Measurements from ENCODE around the gene TMUB2.
"Not testable (repeated sequence)": the region's sequence is repeated elsewhere in the genome, so short reads cannot be mapped to it uniquely, and the experiment has no call there.

Gene TMUB2

DNA sequence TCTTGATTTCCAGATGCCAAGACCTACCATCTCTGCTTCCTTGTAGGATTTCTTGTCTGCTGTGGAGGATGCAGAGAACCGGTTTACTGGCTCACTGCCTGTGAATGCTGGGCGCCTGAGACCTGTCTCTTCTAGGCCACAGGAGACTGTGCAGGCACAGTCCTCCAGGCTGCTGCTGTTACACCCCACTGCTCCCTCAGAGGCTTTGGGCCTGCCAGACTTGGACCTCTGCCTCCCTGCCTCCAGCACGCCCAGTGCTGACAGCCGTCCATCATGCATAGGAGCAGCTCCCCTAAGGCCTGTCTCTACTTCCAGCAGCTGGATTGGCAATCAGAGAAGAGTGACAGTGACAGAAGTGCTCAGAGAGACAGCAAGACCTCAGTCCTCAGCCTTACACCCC, 39.0 kb upstream of the TMUB2 start:
- no peak for DNase-seq (ENCODE audit: extremely low read depth, insufficient read length)
- H3K36me3 ChIP-seq (ENCODE audit: control insufficient read depth, insufficient read depth, low read length): peaks cover 11% of the 10 kb centered on the region

DNA sequence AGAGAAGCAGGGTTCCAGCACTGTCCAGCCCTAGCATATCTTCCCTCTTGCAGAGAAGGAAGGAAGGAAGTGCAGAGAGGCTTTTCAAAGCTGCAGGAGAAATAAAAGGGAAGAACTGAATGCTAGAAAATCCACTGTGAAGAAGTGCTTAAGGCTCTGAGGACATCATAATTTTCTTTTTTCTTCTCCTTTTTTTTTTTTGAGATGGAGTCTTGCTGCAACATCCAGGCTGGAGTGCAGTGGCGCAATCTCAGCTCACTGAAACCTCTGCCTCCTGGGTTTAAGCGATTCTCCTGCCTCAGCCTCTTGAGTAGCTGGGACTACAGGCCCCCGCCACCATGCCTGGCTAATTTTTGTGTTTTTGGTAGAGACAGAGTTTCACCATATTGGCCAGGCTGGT, 37.7 kb upstream of the TMUB2 start:
- H3K27me3 ChIP-seq (replicated peaks; ENCODE audit: control insufficient read depth, insufficient read depth, low read length); H3K4me3 ChIP-seq (replicated peaks; ENCODE audit: low read depth, low read length); DNase-seq (ENCODE audit: extremely low read depth, insufficient read length): not testable (repeated sequence)
- peaks cover 11% of the 10 kb centered on the region for H3K36me3 ChIP-seq (ENCODE audit: control insufficient read depth, insufficient read depth, low read length)

More for the DNA sequence above, 39.0 kb upstream of the TMUB2 start:
- Histone ChIP-seq H3K27me3 (replicated peaks; ENCODE audit: control insufficient read depth, insufficient read depth, low read length) (no peaks in the 10 kb centered on the region), H3K4me3 (replicated peaks; ENCODE audit: low read depth, low read length) (no peak overlapping the region)
- TF ChIP-seq CTCF (IDR thresholded peaks at IDR 0.05; ENCODE audit: insufficient read depth, low read length, poor library complexity, severe bottlenecking): no peak

DNA sequence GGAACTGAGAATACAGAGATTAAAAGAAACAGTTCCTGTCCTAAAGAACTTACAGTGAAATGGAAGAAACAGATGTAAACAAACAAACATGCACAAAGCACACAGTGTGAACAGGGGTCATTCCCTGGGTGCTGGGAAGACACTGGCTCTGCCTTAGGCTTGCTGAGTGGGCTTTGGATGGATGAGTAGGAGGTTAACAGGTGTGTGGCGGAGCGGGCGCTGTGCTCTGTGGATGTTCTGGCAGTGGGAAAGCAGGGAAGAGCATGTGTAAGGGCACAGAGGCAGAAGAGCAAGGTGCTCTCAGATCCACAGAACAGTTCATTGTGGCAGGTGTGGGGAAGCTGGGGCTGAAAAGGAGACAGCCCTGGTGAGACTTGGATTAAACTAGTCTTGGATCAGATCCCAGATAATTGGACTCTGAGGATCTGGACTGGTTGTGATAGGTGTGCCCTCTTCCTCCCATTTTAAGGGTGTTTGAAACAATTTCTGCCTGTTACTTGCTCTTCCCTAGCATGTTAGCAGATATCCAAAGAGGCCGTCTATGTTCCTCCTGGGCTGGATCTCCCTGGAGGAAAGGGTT, 36.9 kb upstream of the TMUB2 start:
- Histone ChIP-seq H3K36me3 (ENCODE audit: control insufficient read depth, insufficient read depth, low read length) (peaks cover 15% of the 10 kb centered on the region), H3K27me3 (replicated peaks; ENCODE audit: control insufficient read depth, insufficient read depth, low read length) (no peaks in the 10 kb centered on the region), H3K4me3 (replicated peaks; ENCODE audit: low read depth, low read length) (no peak overlapping the region)
- DNase-seq (ENCODE audit: extremely low read depth, insufficient read length): no peak
- no peak for TF ChIP-seq CTCF (IDR thresholded peaks at IDR 0.05; ENCODE audit: insufficient read depth, low read length, poor library complexity, severe bottlenecking)

DNA sequence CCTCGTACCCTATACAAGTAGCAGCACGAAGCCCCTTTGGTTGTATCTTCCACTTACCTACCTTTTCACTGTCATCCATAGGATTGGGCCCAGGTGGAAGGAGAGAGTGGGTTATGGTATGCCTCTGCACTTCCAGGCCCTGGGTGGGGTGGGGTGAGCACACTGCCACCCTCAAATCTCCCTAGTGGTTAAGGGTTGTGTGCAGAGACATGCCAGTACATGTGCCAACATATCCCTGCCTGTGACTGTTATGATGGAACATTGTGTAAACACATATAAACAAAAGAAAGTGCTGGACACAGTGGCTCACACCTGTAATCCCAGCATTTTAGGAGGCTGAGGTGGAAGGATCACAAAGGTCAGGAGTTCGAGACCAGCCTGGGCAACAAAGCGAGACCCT, 33.9 kb upstream of the TMUB2 start:
- no peaks in the 10 kb centered on the region for H3K27me3 ChIP-seq (replicated peaks; ENCODE audit: control insufficient read depth, insufficient read depth, low read length)
- peaks cover 23% of the 10 kb centered on the region for H3K36me3 ChIP-seq (ENCODE audit: control insufficient read depth, insufficient read depth, low read length)
- H3K4me3 ChIP-seq (replicated peaks; ENCODE audit: low read depth, low read length): no peak overlapping the region
- no peak for DNase-seq (ENCODE audit: extremely low read depth, insufficient read length)
- no peak for TF ChIP-seq CTCF (IDR thresholded peaks at IDR 0.05; ENCODE audit: insufficient read depth, low read length, poor library complexity, severe bottlenecking)

- DNase-seq (ENCODE audit: extremely low read depth, insufficient read length): no peak
- H3K4me3 ChIP-seq (replicated peaks; ENCODE audit: low read depth, low read length): no peak overlapping the region
- H3K27me3 ChIP-seq (replicated peaks; ENCODE audit: control insufficient read depth, insufficient read depth, low read length): no peaks in the 10 kb centered on the region
- TF ChIP-seq CTCF (IDR thresholded peaks at IDR 0.05; ENCODE audit: insufficient read depth, low read length, poor library complexity, severe bottlenecking): no peak
- peaks cover 14% of the 10 kb centered on the region for H3K36me3 ChIP-seq (ENCODE audit: control insufficient read depth, insufficient read depth, low read length)
Observed at GRCh38 chr17:44155488-44155887, 31.3 kb upstream of the TMUB2 start.

DNA sequence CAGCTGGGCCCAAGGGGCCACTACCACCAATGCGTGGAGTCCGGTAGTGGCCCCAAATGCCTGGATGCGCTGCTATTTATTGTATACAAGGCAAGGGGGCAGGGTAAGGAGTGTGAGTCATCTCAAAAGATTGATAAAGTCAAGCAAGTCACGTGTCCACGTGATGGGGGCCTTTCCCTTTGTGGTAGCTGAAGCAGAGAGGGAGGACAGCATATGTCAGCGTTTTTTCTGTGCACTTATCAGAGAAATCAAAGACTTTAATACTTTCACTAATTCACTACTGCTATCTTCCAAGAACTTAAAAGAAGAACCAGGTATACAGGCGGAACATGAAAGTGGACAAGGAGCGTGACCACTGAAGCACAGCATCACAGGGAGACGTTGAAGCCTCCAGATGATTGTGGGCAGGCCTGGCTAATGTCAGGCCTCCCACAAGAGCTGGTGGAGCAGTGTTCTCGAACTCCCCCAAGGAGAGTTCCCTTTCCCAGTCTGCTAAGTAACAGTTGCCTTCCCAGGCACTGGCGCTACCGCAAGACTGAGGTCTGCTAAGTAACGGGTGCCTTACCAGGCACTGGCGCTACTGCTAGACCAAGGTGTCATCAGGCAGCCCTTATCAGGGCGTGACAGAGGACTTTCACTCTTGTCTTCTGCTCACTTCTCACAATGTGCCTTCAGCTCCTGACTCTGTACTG, 27.1 kb upstream of the TMUB2 start:
- no peak overlapping the region for H3K4me3 ChIP-seq (replicated peaks; ENCODE audit: low read depth, low read length)
- no peaks in the 10 kb centered on the region for H3K27me3 ChIP-seq (replicated peaks; ENCODE audit: control insufficient read depth, insufficient read depth, low read length)
- TF ChIP-seq CTCF (IDR thresholded peaks at IDR 0.05; ENCODE audit: insufficient read depth, low read length, poor library complexity, severe bottlenecking): no peak
- DNase-seq (ENCODE audit: extremely low read depth, insufficient read length): no peak
- peaks cover 18% of the 10 kb centered on the region for H3K36me3 ChIP-seq (ENCODE audit: control insufficient read depth, insufficient read depth, low read length)

Data from GM06990 (cell line).